ENCODE results near the gene SIPA1L3.
A peak's percentile ranks its signal among the peaks of the same experiment; 100 is the strongest.

Gene SIPA1L3

DNA sequence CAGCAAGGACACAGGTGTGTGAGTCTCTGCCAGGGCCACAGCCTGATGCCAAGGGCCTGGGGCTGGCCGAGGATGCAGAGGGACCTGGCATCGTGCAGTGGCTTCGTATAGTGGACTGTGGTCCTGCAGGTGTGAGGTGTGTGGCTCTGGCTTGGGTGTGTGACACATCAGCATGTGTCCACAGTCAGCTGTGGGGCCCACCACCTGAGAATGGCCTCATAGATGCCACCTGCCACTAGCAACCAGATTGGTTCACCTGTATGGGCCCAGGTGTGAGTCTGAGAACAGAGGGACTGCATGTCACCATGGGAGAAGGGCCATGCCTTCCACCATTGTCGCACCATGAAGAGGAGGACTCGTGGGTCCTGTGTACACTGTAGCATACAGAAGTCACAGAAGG, 346.8 kb downstream of the SIPA1L3 start:
- H3K27ac ChIP-seq = peak overlapping the region; percentile 98
- TF ChIP-seq, protein P1, sequence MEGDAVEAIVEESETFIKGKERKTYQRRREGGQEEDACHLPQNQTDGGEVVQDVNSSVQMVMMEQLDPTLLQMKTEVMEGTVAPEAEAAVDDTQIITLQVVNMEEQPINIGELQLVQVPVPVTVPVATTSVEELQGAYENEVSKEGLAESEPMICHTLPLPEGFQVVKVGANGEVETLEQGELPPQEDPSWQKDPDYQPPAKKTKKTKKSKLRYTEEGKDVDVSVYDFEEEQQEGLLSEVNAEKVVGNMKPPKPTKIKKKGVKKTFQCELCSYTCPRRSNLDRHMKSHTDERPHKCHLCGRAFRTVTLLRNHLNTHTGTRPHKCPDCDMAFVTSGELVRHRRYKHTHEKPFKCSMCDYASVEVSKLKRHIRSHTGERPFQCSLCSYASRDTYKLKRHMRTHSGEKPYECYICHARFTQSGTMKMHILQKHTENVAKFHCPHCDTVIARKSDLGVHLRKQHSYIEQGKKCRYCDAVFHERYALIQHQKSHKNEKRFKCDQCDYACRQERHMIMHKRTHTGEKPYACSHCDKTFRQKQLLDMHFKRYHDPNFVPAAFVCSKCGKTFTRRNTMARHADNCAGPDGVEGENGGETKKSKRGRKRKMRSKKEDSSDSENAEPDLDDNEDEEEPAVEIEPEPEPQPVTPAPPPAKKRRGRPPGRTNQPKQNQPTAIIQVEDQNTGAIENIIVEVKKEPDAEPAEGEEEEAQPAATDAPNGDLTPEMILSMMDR (IDR thresholded peaks at IDR 0.05; ENCODE audit: low read depth, low read length) = no peak
- no peaks in the 10 kb centered on the region for H3K9me3 ChIP-seq (ENCODE audit: severe bottlenecking)
- no peaks in the 10 kb centered on the region for H3K27me3 ChIP-seq (ENCODE audit: insufficient read depth, low read depth, severe bottlenecking)
- DNase-seq = no peak
- H3K4me3 ChIP-seq (ENCODE audit: low read depth, low read length) = no peak overlapping the region; the same call in 1 of the 2 replicates
- peaks cover 44% of the 10 kb centered on the region for H3K36me3 ChIP-seq

DNA sequence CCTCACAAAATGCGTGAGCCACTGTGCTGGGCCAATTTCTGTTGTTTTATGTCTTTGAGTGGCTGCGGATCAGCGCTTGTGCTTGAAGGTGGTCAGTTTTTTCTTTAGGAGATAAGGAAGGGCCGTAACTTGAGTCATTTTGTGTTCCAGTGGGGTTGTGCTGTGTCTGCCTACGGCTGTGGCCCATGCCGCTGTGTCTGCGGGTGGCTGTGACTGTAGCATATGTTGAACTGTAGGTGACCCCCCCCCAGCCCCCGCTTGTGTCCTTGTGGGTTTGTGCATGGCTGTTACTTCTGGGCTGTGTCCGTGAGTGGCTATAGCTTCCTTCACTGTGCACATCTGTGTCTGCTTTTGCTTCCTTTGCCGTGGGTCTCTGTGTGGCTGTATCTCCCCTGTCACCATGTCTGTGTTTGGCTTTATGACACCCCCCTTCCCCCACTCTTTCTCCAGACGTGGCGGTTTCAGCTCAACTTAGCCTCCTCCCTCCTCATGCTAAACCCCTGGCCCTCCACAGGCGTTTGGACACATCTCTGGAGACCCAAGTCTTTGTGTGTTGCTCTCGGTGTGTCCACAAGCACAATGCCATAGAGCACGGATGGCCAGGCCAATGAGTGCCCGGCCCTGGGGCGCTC, 348.5 kb downstream of the SIPA1L3 start:
- H3K36me3 ChIP-seq = peaks cover 40% of the 10 kb centered on the region
- H3K27ac ChIP-seq = peak overlapping the region; percentile 98
- DNase-seq = peak; percentile 67
- TF ChIP-seq, protein P1 (IDR thresholded peaks at IDR 0.05; ENCODE audit: low read depth, low read length) = no peak
- H3K27me3 ChIP-seq (ENCODE audit: insufficient read depth, low read depth, severe bottlenecking) = no peaks in the 10 kb centered on the region
- peak overlapping the region; percentile 80 for H3K4me3 ChIP-seq (ENCODE audit: low read depth, low read length)
- no peaks in the 10 kb centered on the region for H3K9me3 ChIP-seq (ENCODE audit: severe bottlenecking)
